ENCODE measurements around the gene SYT17.

SYT17 gene

DNA sequence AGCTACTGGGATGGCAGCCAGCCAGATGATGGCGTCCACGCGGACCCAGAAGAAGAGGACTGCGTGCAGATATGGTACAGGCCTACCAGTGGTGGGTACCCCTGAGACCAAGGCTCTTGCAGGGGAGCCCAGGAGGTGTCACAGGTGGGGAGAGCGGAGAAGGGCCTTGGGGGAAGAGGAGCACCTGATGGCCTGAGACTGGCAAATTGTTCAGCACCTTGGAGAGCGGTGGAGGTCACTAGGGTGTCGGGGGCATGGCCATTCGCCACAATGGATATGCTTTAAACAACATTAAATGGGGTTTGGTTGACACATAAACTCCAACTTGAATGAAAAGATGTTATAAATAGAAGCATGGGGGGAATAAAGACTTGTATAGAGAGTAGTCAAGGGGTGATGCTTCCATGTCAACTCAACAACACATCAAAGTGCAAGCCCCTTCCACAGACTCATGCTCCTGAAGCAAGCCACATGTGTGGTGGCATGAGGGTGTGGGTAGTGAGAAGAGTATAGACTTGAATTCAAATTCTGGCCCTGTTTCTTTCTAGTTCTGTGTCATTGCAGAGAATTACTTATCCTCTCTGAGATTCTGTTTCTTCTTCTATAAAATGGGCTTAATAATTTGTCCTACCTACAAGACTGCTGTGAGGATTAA, 139.7 kb downstream of the SYT17 start:
- no peak for DNase-seq

DNA sequence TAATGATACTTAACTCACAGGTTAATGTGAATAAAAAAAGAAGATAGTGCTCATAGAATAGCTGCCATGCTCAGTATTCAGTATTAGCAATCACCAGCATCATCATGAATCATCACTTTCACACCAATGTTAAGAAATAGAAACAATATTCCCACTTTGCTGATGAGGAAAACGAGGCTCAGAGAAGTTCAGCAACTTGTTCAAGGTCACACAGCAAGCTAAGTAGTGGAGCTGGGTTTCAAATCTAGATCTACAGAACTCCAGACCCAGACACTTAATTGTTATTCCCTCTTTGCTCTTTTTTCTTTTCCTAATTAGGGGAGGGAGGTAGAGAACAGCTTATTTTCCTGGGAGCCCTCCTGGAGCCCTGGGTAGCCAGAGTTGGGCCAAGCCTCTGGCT, 140.4 kb downstream of the SYT17 start:
- no peak for DNase-seq

DNA sequence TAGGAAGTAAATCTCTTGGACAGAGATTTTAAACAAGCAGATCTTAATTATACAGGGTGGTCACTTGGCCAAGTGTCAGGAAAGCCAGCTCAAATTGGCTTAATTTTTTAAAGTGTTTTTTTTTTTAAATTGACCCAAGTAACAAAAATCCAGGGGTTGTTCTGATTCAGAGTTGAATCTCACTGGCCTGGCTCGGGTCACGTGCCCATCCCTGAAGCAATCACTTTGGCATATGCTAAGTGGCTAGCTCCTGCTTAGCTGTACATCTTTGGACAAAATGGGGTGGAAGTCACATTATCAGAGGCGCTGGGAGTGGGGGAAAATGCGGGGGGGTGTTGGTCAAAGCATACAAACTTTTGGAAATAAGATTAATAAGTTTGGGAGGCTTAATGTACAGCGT, 141.1 kb downstream of the SYT17 start:
- no peak for DNase-seq

DNA sequence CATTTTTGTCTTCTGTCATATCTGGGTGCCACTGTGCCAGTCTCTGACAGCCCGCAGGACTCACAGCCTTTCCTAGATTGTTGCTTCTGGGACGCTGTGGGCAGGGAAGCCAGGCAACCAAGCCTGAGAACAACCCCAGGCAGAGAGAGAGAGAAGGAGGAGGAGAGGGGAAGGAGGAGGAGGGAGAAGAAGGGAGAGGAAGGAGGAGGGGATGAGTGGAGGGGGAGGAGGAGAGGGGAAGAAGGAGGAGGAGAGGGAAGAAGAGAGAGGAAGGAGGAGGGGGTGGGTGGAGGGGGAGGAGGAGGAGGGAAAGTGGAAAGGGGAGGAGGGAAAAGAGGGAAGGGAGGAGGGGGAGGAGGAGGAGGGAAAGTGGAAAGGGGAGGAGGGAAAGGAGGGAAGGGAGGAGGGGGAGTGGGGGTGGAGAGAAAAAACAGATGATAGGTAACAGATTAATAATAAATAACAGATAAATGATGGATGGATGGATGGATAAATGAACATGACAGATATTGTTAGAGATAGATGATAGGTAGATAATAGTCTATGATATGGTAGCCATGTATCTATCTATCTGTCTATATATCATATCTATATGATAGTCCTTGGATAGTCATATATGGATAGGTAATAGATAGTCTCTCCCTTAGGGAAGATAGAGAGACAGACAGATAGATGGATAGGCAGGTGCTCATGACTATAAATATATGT, 146.8 kb downstream of the SYT17 start:
- DNase-seq: no peak

DNA sequence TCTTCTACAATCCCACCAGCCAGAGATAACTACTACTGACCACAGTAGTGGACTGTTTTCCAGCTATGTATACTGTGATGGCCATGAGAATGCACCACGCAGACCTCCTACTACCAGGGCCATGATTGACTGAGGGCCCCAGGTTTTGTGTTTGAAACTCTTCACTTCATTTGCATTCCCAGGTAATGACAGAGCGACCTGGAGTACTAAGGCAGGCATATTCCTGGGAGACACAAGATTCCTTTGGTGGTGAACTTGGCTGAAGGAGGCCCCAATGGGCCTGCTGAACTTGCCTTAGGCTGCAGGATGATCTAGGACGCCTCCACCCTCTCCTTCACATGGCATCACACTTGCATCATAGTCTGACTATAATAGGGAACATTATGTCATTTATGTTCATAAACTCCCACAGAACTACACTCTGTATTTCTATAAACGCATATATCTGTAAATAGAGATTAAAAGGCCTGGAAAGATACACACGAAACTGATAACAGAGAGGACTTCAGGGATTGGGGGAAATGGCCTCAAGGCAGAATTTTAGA, 147.9 kb downstream of the SYT17 start:
- DNase-seq: no peak

DNA sequence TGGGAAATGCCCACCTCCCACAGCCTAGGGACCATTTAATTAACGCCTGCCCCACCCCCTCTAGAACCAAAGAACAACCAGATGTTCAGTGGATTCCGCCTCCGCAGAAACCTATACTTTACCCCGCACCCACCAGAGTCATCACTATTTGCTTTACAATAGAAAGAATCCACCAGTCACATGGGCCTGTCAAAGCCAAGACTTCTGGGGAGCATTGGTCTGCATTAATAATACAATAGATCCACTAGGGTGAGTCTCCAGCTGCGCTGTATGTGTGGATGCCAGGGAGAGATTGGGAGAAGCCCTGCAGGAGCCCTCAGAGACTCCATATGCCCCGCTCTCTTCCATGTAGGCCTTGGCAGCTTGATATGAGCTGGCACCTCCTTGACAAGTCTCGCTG, 148.8 kb downstream of the SYT17 start:
- DNase-seq: no peak

Measured in DMS79 treated with DMSO at 0.1 percent for 48 hours (cell line).